ENCODE data around the gene TM9SF2.
"Not testable (repeated sequence)": the region's sequence is repeated elsewhere in the genome, so short reads cannot be mapped to it uniquely, and the experiment has no call there.

Gene TM9SF2

GRCh38 chr13:99542788-99543406, 41.6 kb downstream of the TM9SF2 start:
- DNase-seq, result no peak

GRCh38 chr13:99545361-99545760, 44.1 kb downstream of the TM9SF2 start:
- DNase-seq, result no peak

- DNase-seq, result no peak
Measured at GRCh38 chr13:99545979-99546378, 44.7 kb downstream of the TM9SF2 start.

- DNase-seq, result no peak
Measured at GRCh38 chr13:99546878-99547277, 45.6 kb downstream of the TM9SF2 start.

- no peak for DNase-seq
Measured at GRCh38 chr13:99548448-99548847, 47.2 kb downstream of the TM9SF2 start.

- no peak for DNase-seq
Measured at GRCh38 chr13:99553033-99553432, 51.8 kb downstream of the TM9SF2 start.

- DNase-seq, result no peak
Measured at GRCh38 chr13:99555149-99555548, 53.9 kb downstream of the TM9SF2 start.

- DNase-seq, result no peak
Measured at GRCh38 chr13:99556867-99557443, 55.7 kb downstream of the TM9SF2 start.

GRCh38 chr13:99558570-99559180, 57.4 kb downstream of the TM9SF2 start:
- DNase-seq, result no peak

- no peak for DNase-seq
Measured at GRCh38 chr13:99559560-99559959, 58.3 kb downstream of the TM9SF2 start.

- no peak for DNase-seq
Measured at GRCh38 chr13:99563404-99563803, 62.1 kb downstream of the TM9SF2 start.

- DNase-seq, result no peak
Measured at GRCh38 chr13:99564386-99564785, 63.1 kb downstream of the TM9SF2 start.

- DNase-seq, result no peak
Measured at GRCh38 chr13:99565478-99566124, 64.3 kb downstream of the TM9SF2 start.

GRCh38 chr13:99566125-99567083, 65.1 kb downstream of the TM9SF2 start:
- no peak for DNase-seq

GRCh38 chr13:99568901-99569300, 67.6 kb downstream of the TM9SF2 start:
- not testable (repeated sequence) for DNase-seq

GRCh38 chr13:99572131-99572530, 70.9 kb downstream of the TM9SF2 start:
- no peak for DNase-seq

- DNase-seq, result no peak
Measured at GRCh38 chr13:99572921-99573320, 71.6 kb downstream of the TM9SF2 start.

GRCh38 chr13:99575376-99576120, 74.3 kb downstream of the TM9SF2 start:
- no peak for DNase-seq

GRCh38 chr13:99577934-99578917, 77.0 kb downstream of the TM9SF2 start:
- DNase-seq, result no peak

GRCh38 chr13:99580500-99581268, 79.4 kb downstream of the TM9SF2 start:
- no peak for DNase-seq
